Kidney epithelial cell (primary cell): ENCODE results near the gene NHERF2. TPM values are rescaled to one million over a fixed set of nuclear protein-coding genes. Genes with fewer than 3 reads are reported as not detected.

Experiments
- DNase-seq: peaks from one replicate; pipeline ENCODE4 v3.0.0-alpha.2; 2010; ENCODE audit warnings: low read depth
- H3K27me3 ChIP-seq: 2 replicates; pipeline ENCODE4 v1.6.0; 2011; ENCODE audit warnings: low read length; ENCODE audit not compliant: control insufficient read depth, insufficient read depth
- H3K36me3 ChIP-seq: 2 replicates; pipeline ENCODE4 v1.5.1; 2011; ENCODE audit warnings: low read length; ENCODE audit not compliant: control insufficient read depth, insufficient read depth
- H3K4me3 ChIP-seq: 2 replicates; pipeline ENCODE4 v1.5.1; 2011; ENCODE audit warnings: low read depth, mild to moderate bottlenecking, control low read depth, low read length
- CTCF ChIP-seq: IDR thresholded peaks from 2 replicates; pipeline ENCODE4 v1.5.1; 2011; ENCODE audit warnings: mild to moderate bottlenecking, moderate library complexity, low read length, control low read depth, inconsistent platforms; ENCODE audit not compliant: insufficient read depth, poor library complexity, severe bottlenecking
- total RNA-seq: library from RNA; depleted of rRNA; stranded (reverse); fragments of >200 nt; gene quantifications from 2 replicates; pipeline ENCODE4 v1.2.3, GENCODE V29; 2015

NHERF2 gene
- total RNA-seq, 1 donor from 2014 or later = 27.5 TPM

DNA sequence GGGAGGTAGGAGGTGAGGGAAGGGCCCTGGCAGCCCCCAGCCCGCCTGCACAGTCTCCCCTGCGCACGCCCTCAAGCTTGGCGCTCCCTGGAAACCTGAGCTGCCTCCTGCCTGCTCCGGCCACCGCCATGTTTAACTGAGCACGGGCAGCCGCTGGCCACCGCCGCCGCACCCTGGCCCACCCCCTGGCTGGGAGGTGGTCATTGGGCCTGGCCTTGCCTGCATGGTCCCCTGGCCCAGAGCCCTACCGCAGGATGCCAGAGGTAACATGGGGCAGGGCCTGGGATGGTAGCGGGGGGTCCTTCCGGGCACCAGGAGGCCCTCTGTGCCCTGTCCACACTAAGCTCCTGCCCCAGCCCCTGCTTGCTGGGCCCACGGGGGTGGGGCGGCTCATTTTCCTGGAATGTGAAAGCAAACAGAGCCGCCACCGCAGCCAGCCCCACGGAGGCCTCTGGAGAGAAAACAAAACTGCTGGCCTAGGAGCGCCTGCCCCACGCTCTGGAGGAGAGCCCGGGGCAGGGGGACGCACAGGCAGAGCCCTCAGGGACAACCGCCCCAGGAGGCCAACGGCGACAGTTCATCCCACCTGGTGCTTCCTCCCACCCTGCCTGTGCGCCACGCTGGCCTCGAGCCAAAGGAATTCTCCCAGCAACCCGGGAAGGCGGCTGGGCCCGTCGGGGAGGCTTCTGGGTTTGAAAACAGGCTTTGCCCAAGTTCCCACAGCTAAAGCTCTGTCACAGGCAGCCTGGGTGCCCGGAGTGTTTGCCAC, 8.9 kb downstream of the NHERF2 start:
- DNase-seq = no peak
- Histone ChIP-seq H3K27me3 (no peaks in the 10 kb centered on the region), H3K4me3 (no peak overlapping the region), H3K36me3 (no peaks in the 10 kb centered on the region)
- TF ChIP-seq CTCF = no peak

DNA sequence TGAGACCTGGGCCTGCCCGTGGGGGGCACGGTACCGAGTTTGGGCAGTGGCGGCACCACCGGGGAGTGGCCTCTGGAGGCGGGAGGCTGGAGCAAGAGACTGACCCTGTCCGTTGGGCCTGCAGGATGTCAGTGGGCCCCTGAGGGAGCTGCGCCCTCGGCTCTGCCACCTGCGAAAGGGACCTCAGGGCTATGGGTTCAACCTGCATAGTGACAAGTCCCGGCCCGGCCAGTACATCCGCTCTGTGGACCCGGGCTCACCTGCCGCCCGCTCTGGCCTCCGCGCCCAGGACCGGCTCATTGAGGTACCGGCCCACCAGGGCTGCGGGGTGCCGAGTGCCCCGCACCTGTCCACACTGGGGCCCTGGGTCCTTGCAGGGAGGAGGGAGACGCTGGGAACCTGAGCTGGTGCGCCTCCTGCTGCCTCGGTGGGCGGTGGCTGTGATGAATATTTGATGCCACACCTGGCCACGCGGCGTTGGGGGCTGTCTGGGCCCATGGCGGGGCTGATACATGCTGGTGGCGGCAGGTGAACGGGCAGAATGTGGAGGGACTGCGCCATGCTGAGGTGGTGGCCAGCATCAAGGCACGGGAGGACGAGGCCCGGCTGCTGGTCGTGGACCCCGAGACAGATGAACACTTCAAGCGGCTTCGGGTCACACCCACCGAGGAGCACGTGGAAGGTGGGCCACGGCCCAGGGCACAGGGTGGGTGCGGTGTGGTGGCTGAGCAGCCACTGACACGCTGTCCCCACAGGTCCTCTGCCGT, 9.7 kb downstream of the NHERF2 start:
- H3K4me3 ChIP-seq = no peak overlapping the region
- DNase-seq = no peak
- no peak for TF ChIP-seq CTCF
- H3K36me3 ChIP-seq = no peaks in the 10 kb centered on the region
- H3K27me3 ChIP-seq = no peaks in the 10 kb centered on the region

- H3K27me3 ChIP-seq = no peaks in the 10 kb centered on the region
- no peak for TF ChIP-seq CTCF
- no peak overlapping the region for H3K4me3 ChIP-seq
- DNase-seq = no peak
- no peaks in the 10 kb centered on the region for H3K36me3 ChIP-seq
These were observed 10.4 kb downstream of the NHERF2 start for GRCh38 chr16:2037115-2037514.

GRCh38 chr16:2037647-2038381, 11.1 kb downstream of the NHERF2 start:
- H3K36me3 ChIP-seq = no peaks in the 10 kb centered on the region
- DNase-seq = no peak
- no peak for TF ChIP-seq CTCF
- no peaks in the 10 kb centered on the region for H3K27me3 ChIP-seq
- no peak overlapping the region for H3K4me3 ChIP-seq

- no peaks in the 10 kb centered on the region for H3K36me3 ChIP-seq
- DNase-seq = no peak
- H3K4me3 ChIP-seq = no peak overlapping the region
- no peak for TF ChIP-seq CTCF
- no peaks in the 10 kb centered on the region for H3K27me3 ChIP-seq
These were observed 11.9 kb downstream of the NHERF2 start for GRCh38 chr16:2038382-2039231.
